HepG2 (cell line): ENCODE results near the gene CES3. TPM values are rescaled to one million over a fixed set of nuclear protein-coding genes. Genes with fewer than 3 reads are reported as not detected.

ENCODE experiments used
- ATM ChIP-seq: fragments of 450-650 bp; IDR thresholded peaks from 2 replicates; pipeline ENCODE4 v1.7.1; 2017; ENCODE audit warnings: mild to moderate bottlenecking, borderline replicate concordance
- IKZF4 ChIP-seq: sonication (generic); formaldehyde crosslinking; IDR thresholded peaks from 2 replicates; pipeline ENCODE4 v1.5.1; 2020; ENCODE audit warnings: borderline replicate concordance, mild to moderate bottlenecking, low read depth, missing genetic modification reagents; ENCODE audit errors: not compliant biosample characterization
- KAT8 ChIP-seq: IDR thresholded peaks from 2 replicates; pipeline ENCODE4 v1.6.1; 2016; ENCODE audit warnings: missing genetic modification reagents, missing compliant biosample characterization
- POGK ChIP-seq: sonication (generic); formaldehyde crosslinking; conservative IDR thresholded peaks from 2 replicates; pipeline ENCODE4 v1.8.0; 2022; ENCODE audit warnings: mild to moderate bottlenecking, moderate library complexity, missing genetic modification reagents
- RARA ChIP-seq: IDR thresholded peaks from 2 replicates; pipeline ENCODE4 v1.6.1; 2016; ENCODE audit warnings: missing genetic modification reagents, missing compliant biosample characterization
- TCF12 ChIP-seq, 2 experiments: fragments of 450-650 bp in 1 of 2; sonication (generic) in 1 of 2; formaldehyde crosslinking in 1 of 2; IDR thresholded peaks; 2 replicates each; pipeline versions ENCODE4 v1.6.1 to v1.8.0; 2017 to 2022; ENCODE audit warnings: antibody characterized with exemption in 1 of 2, mild to moderate bottlenecking in 1 of 2, missing genetic modification reagents in 1 of 2, moderate library complexity in 1 of 2
- TEAD3 ChIP-seq: optimal IDR thresholded peaks from 2 replicates; pipeline ENCODE3; 2016; ENCODE audit warnings: borderline replicate concordance
- USF2 ChIP-seq, 2 experiments: sonication (generic) in 1 of 2; formaldehyde crosslinking in 1 of 2; IDR thresholded peaks; 2 replicates each; pipeline versions ENCODE4 v1.5.1 to v1.6.1; 2011 to 2020; ENCODE audit warnings: borderline replicate concordance in 1 of 2, low read depth in 1 of 2, low read length in 1 of 2, mild to moderate bottlenecking in 1 of 2, missing genetic modification reagents in 1 of 2, moderate library complexity in 1 of 2
- ZNF124 ChIP-seq: sonication (generic); formaldehyde crosslinking; IDR thresholded peaks from 2 replicates; pipeline ENCODE4 v1.4.0; 2020; ENCODE audit warnings: missing genetic modification reagents
- ZNF24 ChIP-seq: fragments of 450-650 bp; IDR thresholded peaks from 2 replicates; pipeline ENCODE4 v1.6.1; 2017; ENCODE audit warnings: antibody characterized with exemption, mild to moderate bottlenecking
- ZNF292 ChIP-seq: sonication (generic); formaldehyde crosslinking; IDR thresholded peaks from 2 replicates; pipeline ENCODE4 v1.8.1; 2022; ENCODE audit warnings: mild to moderate bottlenecking, low read depth, missing genetic modification reagents, borderline replicate concordance
- ZNF446 ChIP-seq: sonication (generic); formaldehyde crosslinking; IDR thresholded peaks from 2 replicates; pipeline ENCODE4 v1.5.0; 2020; ENCODE audit warnings: mild to moderate bottlenecking, missing genetic modification reagents
- ZNF816 ChIP-seq: sonication (generic); formaldehyde crosslinking; IDR thresholded peaks from 2 replicates; pipeline ENCODE4 v1.8.0; 2022; ENCODE audit warnings: missing genetic modification reagents, mild to moderate bottlenecking, borderline replicate concordance
- ZNF878 ChIP-seq: sonication (generic); formaldehyde crosslinking; IDR thresholded peaks from 2 replicates; pipeline ENCODE4 v1.8.1; 2023; ENCODE audit warnings: mild to moderate bottlenecking, missing genetic modification reagents, moderate library complexity
- polyA plus RNA-seq, 8 experiments: library from polyadenylated mRNA; depleted of rRNA in 3 of 8; stranded (reverse) in 7 of 8; unstranded in 1 of 8; fragments of >200 nt; fragmentation: Illumina TruSeq in 4 of 8; extraction: Trizol in 4 of 8; gene quantifications; 2 replicates each; pipeline versions ENCODE4 v1.2.1 to v1.2.3, GENCODE V29; 2011 to 2016; ENCODE audit warnings: low read depth in 4 of 8, missing spikeins in 1 of 8, mixed read lengths in 1 of 8; ENCODE audit not compliant: insufficient read depth in 1 of 8
- total RNA-seq, 5 experiments: library from RNA; depleted of rRNA; stranded (reverse); fragments of >200 nt; fragmentation: Illumina TruSeq; extraction: Trizol; gene quantifications; 2 replicates each; pipeline ENCODE4 v1.2.3, GENCODE V29; 2016; ENCODE audit warnings: low read depth in 1 of 5
- TF ChIP-seq, protein P1 (sequence below): sonication (generic); formaldehyde crosslinking; conservative IDR thresholded peaks from 2 replicates; pipeline ENCODE4 v1.4.0; 2020; ENCODE audit warnings: mild to moderate bottlenecking, missing genetic modification reagents, moderate library complexity
- TF ChIP-seq, protein P2 (sequence below): sonication (generic); formaldehyde crosslinking; IDR thresholded peaks from 2 replicates; pipeline ENCODE4 v1.5.0; 2020; ENCODE audit warnings: mild to moderate bottlenecking, missing genetic modification reagents

The CES3 gene
- total and polyA plus RNA-seq, 2 of the 13 experiments (the other 11 are each of a cell fraction or from before 2014, with no cell fraction given) = 6.6 to 17.4 TPM

- no peak for TF ChIP-seq ZNF24
- no peak for TF ChIP-seq USF2 (IDR thresholded peaks at IDR 0.05; ENCODE audit: low read depth, low read length)
- no peak for TF ChIP-seq USF2 (CRISPR knock-in tag; IDR thresholded peaks at IDR 0.05; ENCODE audit: borderline replicate concordance)
- no peak for TF ChIP-seq IKZF4
- TF ChIP-seq, protein P1, sequence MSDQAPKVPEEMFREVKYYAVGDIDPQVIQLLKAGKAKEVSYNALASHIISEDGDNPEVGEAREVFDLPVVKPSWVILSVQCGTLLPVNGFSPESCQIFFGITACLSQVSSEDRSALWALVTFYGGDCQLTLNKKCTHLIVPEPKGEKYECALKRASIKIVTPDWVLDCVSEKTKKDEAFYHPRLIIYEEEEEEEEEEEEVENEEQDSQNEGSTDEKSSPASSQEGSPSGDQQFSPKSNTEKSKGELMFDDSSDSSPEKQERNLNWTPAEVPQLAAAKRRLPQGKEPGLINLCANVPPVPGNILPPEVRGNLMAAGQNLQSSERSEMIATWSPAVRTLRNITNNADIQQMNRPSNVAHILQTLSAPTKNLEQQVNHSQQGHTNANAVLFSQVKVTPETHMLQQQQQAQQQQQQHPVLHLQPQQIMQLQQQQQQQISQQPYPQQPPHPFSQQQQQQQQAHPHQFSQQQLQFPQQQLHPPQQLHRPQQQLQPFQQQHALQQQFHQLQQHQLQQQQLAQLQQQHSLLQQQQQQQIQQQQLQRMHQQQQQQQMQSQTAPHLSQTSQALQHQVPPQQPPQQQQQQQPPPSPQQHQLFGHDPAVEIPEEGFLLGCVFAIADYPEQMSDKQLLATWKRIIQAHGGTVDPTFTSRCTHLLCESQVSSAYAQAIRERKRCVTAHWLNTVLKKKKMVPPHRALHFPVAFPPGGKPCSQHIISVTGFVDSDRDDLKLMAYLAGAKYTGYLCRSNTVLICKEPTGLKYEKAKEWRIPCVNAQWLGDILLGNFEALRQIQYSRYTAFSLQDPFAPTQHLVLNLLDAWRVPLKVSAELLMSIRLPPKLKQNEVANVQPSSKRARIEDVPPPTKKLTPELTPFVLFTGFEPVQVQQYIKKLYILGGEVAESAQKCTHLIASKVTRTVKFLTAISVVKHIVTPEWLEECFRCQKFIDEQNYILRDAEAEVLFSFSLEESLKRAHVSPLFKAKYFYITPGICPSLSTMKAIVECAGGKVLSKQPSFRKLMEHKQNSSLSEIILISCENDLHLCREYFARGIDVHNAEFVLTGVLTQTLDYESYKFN (CRISPR knock-in tag) = 0 out of 2 replicates have a peak, but pooled peaks have one; percentile 15
- peak; percentile 80 for TF ChIP-seq KAT8 (CRISPR knock-in tag)
- TF ChIP-seq TEAD3 (CRISPR knock-in tag) = peak; percentile 48
- 0 out of 2 replicates have a peak, but pooled peaks have one; percentile 31 for TF ChIP-seq ZNF878 (CRISPR knock-in tag)
- no peak for TF ChIP-seq ATM
- TF ChIP-seq ZNF292 (CRISPR knock-in tag) = no peak; the same call in 1 of the 2 replicates
- no peak for TF ChIP-seq ZNF446 (CRISPR knock-in tag)
- no peak for TF ChIP-seq TCF12 (IDR thresholded peaks at IDR 0.05)
- TF ChIP-seq TCF12 (CRISPR knock-in tag; IDR thresholded peaks at IDR 0.05) = 0 out of 2 replicates have a peak, but pooled peaks have one; percentile 48
- TF ChIP-seq, protein P2, sequence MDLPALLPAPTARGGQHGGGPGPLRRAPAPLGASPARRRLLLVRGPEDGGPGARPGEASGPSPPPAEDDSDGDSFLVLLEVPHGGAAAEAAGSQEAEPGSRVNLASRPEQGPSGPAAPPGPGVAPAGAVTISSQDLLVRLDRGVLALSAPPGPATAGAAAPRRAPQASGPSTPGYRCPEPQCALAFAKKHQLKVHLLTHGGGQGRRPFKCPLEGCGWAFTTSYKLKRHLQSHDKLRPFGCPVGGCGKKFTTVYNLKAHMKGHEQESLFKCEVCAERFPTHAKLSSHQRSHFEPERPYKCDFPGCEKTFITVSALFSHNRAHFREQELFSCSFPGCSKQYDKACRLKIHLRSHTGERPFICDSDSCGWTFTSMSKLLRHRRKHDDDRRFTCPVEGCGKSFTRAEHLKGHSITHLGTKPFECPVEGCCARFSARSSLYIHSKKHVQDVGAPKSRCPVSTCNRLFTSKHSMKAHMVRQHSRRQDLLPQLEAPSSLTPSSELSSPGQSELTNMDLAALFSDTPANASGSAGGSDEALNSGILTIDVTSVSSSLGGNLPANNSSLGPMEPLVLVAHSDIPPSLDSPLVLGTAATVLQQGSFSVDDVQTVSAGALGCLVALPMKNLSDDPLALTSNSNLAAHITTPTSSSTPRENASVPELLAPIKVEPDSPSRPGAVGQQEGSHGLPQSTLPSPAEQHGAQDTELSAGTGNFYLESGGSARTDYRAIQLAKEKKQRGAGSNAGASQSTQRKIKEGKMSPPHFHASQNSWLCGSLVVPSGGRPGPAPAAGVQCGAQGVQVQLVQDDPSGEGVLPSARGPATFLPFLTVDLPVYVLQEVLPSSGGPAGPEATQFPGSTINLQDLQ (CRISPR knock-in tag) = no peak
- peak; percentile 42; the same call in 1 of the 2 replicates for TF ChIP-seq ZNF124 (CRISPR knock-in tag)
- no peak for TF ChIP-seq ZNF816 (CRISPR knock-in tag)
- no peak for TF ChIP-seq RARA
- TF ChIP-seq POGK (CRISPR knock-in tag) = peak; percentile 68; the same call in 1 of the 2 replicates
Measured at GRCh38 chr16:66961065-66961744, at the start of gene CES3 (continued).
